Loucy (cell line): ENCODE measurements around the gene OR52E2.

Experiments used
- EZH2phosphoT487 ChIP-seq: fragments of 200-600 bp; IDR thresholded peaks from 2 replicates; pipeline ENCODE4 v1.6.1; 2018; ENCODE audit warnings: antibody characterized with exemption, mild to moderate bottlenecking, moderate library complexity, borderline replicate concordance
- TF ChIP-seq, protein P1 (sequence below): fragments of 200-600 bp; sonication (generic); conservative IDR thresholded peaks from 2 replicates; pipeline ENCODE4 v1.5.1; 2014; ENCODE audit warnings: mild to moderate bottlenecking, antibody characterized with exemption, low read length

DNA sequence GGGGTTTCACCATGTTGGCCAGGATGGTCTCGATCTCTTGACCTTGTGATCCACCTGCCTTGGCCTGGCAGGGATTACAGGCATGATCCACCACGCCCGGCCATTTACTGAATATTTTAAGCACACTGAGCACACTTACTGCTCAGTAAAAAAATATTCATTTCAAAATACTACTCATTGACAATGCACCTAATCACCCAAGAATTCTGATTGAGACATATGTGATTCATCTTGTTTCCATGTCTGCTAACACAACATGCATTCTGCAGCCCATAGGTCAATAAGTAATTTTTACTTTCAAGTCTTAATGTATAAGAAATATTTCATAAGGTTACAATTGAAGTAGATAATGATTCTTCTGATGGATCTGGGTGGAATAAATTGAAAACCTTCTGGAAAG, 17.3 kb downstream of the OR52E2 start:
- TF ChIP-seq EZH2phosphoT487, result no peak
- TF ChIP-seq, protein P1, sequence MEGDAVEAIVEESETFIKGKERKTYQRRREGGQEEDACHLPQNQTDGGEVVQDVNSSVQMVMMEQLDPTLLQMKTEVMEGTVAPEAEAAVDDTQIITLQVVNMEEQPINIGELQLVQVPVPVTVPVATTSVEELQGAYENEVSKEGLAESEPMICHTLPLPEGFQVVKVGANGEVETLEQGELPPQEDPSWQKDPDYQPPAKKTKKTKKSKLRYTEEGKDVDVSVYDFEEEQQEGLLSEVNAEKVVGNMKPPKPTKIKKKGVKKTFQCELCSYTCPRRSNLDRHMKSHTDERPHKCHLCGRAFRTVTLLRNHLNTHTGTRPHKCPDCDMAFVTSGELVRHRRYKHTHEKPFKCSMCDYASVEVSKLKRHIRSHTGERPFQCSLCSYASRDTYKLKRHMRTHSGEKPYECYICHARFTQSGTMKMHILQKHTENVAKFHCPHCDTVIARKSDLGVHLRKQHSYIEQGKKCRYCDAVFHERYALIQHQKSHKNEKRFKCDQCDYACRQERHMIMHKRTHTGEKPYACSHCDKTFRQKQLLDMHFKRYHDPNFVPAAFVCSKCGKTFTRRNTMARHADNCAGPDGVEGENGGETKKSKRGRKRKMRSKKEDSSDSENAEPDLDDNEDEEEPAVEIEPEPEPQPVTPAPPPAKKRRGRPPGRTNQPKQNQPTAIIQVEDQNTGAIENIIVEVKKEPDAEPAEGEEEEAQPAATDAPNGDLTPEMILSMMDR, result no peak
